Measurements from ENCODE around the gene POLR2J. TPM values are rescaled to one million over a fixed set of nuclear protein-coding genes. Genes with fewer than 3 reads are reported as not detected.
A peak's percentile ranks its signal among the peaks of the same experiment; 100 is the strongest.

Gene POLR2J
- total RNA-seq, 1 experiment from 2014 or later: 69.4 TPM

- Histone ChIP-seq H3K27me3 (ENCODE audit: control insufficient read depth, insufficient read depth, low read length) (no peaks in the 10 kb centered on the region), H3K4me3 (ENCODE audit: low read depth in 2 of 2, low read length in 2 of 2) (no peak overlapping the region), H3K9me3 (ENCODE audit: control insufficient read depth, insufficient read depth, low read depth, low read length) (no peaks in the 10 kb centered on the region), H3K27ac (ENCODE audit: low read length) (no peak overlapping the region), H3K36me3 (ENCODE audit: control insufficient read depth, insufficient read depth, low read length) (no peaks in the 10 kb centered on the region), H3K4me1 (ENCODE audit: control insufficient read depth, insufficient read depth, low read length) (peaks cover 36% of the 10 kb centered on the region)
- POLR2A ChIA-PET: no interaction called here
- CTCF ChIA-PET: no interaction called here
- intact Hi-C loops (cut with micrococcal nuclease; ENCODE audit: unreplicated experiment) (no loop called here), in situ Hi-C loops (cut with HindIII; ENCODE audit: low pct_unique_long_range_greater_than_20kb, low sequenced_read_pairs) (no loop called here)
- DNase-seq (ENCODE audit: low read depth, low spot score): no peak
- no peak for TF ChIP-seq SIN3A (IDR thresholded peaks at IDR 0.05; ENCODE audit: borderline replicate concordance, insufficient read depth, low read depth, low read length)
- no peak for TF ChIP-seq CTCF (IDR thresholded peaks at IDR 0.05)
- no peak for TF ChIP-seq REST (IDR thresholded peaks at IDR 0.05; ENCODE audit: insufficient read depth in 1 of 2, low read depth in 2 of 2, low read length in 1 of 2)
- TF ChIP-seq POLR2AphosphoS5 (IDR thresholded peaks at IDR 0.05; ENCODE audit: low read depth, low read length): no peak
- no peak for TF ChIP-seq TCF7L2 (IDR thresholded peaks at IDR 0.05; ENCODE audit: low read depth, low read length)
- ATAC-seq: no peak
- TSS peak; percentile 64 for BruUV-seq (replicated peaks)
Observed at GRCh38 chr7:102436118-102436517, 42.6 kb downstream of the POLR2J start.

- Histone ChIP-seq H3K9me3 (ENCODE audit: control insufficient read depth, insufficient read depth, low read depth, low read length) (no peaks in the 10 kb centered on the region), H3K4me1 (ENCODE audit: control insufficient read depth, insufficient read depth, low read length) (peaks cover 31% of the 10 kb centered on the region), H3K27ac (ENCODE audit: low read length) (peak overlapping the region; percentile 10), H3K4me3 (ENCODE audit: low read depth in 2 of 2, low read length in 2 of 2) (peak overlapping the region; percentile 69 to 81), H3K36me3 (ENCODE audit: control insufficient read depth, insufficient read depth, low read length) (no peaks in the 10 kb centered on the region), H3K27me3 (ENCODE audit: control insufficient read depth, insufficient read depth, low read length) (no peaks in the 10 kb centered on the region)
- ChIA-PET CTCF (no interaction called here), POLR2A (no interaction called here)
- DNase-seq (ENCODE audit: low read depth, low spot score) (no peak), ATAC-seq (no peak; the same call in 1 of the 2 replicates)
- TF ChIP-seq POLR2AphosphoS5 (IDR thresholded peaks at IDR 0.05; ENCODE audit: low read depth, low read length) (no peak), TCF7L2 (IDR thresholded peaks at IDR 0.05; ENCODE audit: low read depth, low read length) (no peak), CTCF (IDR thresholded peaks at IDR 0.05) (no peak), REST (IDR thresholded peaks at IDR 0.05; ENCODE audit: insufficient read depth in 1 of 2, low read depth in 2 of 2, low read length in 1 of 2) (no peak), SIN3A (IDR thresholded peaks at IDR 0.05; ENCODE audit: borderline replicate concordance, insufficient read depth, low read depth, low read length) (no peak)
- TSS peak; percentile 68 for BruUV-seq (replicated peaks)
- intact Hi-C loops (cut with micrococcal nuclease; ENCODE audit: unreplicated experiment) (no loop called here), in situ Hi-C loops (cut with HindIII; ENCODE audit: low pct_unique_long_range_greater_than_20kb, low sequenced_read_pairs) (no loop called here)
Observed at GRCh38 chr7:102434039-102434486, 44.7 kb downstream of the POLR2J start.

Data from Panc1 (cell line).